Endothelial cell (in vitro differentiated cells): Measurements from ENCODE around the gene CEP70. TPM values are rescaled to one million over a fixed set of nuclear protein-coding genes. Genes with fewer than 3 reads are reported as not detected.
"Not testable (repeated sequence)": the region's sequence is repeated elsewhere in the genome, so short reads cannot be mapped to it uniquely, and the experiment has no call there.

ENCODE experiments used
- DNase-seq: peaks from one replicate; pipeline ENCODE4 v3.0.0; 2021; ENCODE audit warnings: low spot score
- H3K27ac Mint-ChIP-seq: one replicate; pipeline ENCODE4 v1.8.0; 2021; ENCODE audit warnings: mixed read lengths, inconsistent platforms; ENCODE audit not compliant: unreplicated experiment
- H3K27me3 Mint-ChIP-seq: one replicate; pipeline ENCODE4 v1.8.0; 2021; ENCODE audit warnings: mild to moderate bottlenecking, moderate library complexity, mixed read lengths, inconsistent platforms; ENCODE audit not compliant: unreplicated experiment
- H3K36me3 Mint-ChIP-seq: one replicate; pipeline ENCODE4 v1.8.0; 2021; ENCODE audit warnings: mild to moderate bottlenecking, low read depth, mixed read lengths, inconsistent platforms; ENCODE audit not compliant: unreplicated experiment
- H3K4me1 Mint-ChIP-seq: one replicate; pipeline ENCODE4 v1.8.0; 2021; ENCODE audit warnings: mild to moderate bottlenecking, mixed read lengths, inconsistent platforms; ENCODE audit not compliant: unreplicated experiment
- H3K4me3 Mint-ChIP-seq: one replicate; pipeline ENCODE4 v1.8.0; 2021; ENCODE audit warnings: mild to moderate bottlenecking, mixed read lengths, inconsistent platforms; ENCODE audit not compliant: unreplicated experiment
- H3K9me3 Mint-ChIP-seq: one replicate; pipeline ENCODE4 v1.8.0; 2021; ENCODE audit warnings: mixed read lengths, inconsistent platforms; ENCODE audit not compliant: unreplicated experiment
- total RNA-seq: library from RNA; stranded (reverse); fragmentation: NEBNext Ultra II Directional; extraction: Animal tissue kit (Norgen Biotek cat#: 25700); gene quantifications from one replicate; pipeline ENCODE4 v1.2.1, GENCODE V29; 2021; ENCODE audit not compliant: unreplicated experiment
- TF ChIP-seq, protein P1 (sequence below): fragments of 200-600 bp; sonication (generic); IDR thresholded peaks from one replicate; pipeline ENCODE4 v1.5.0; 2021; ENCODE audit warnings: antibody characterized with exemption; ENCODE audit not compliant: unreplicated experiment

CEP70 gene
- total RNA-seq, 1 donor from 2014 or later = 12.3 TPM

DNA sequence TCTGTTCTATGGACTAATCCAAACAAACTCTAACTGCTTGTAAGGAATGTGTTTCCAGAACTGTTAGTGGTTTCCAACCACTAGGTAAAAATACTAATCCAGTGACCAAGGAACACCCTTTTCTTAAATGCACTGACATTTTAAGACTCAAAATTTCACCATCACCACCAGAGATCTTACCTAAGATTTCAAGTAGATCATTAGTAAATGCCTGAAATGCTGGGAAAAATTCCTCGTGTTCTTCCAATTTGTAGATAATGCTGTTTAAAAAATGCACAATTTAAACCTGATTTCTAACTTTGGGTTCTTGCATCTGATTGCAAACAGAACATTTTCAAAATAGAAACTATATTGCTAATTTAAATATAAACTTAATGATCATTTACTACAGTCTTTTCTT is 96.2 kb downstream of the CEP70 start:
- no peak overlapping the region for H3K4me3 Mint-ChIP-seq
- no peaks in the 10 kb centered on the region for H3K27me3 Mint-ChIP-seq
- H3K27ac Mint-ChIP-seq = no peak overlapping the region

DNA sequence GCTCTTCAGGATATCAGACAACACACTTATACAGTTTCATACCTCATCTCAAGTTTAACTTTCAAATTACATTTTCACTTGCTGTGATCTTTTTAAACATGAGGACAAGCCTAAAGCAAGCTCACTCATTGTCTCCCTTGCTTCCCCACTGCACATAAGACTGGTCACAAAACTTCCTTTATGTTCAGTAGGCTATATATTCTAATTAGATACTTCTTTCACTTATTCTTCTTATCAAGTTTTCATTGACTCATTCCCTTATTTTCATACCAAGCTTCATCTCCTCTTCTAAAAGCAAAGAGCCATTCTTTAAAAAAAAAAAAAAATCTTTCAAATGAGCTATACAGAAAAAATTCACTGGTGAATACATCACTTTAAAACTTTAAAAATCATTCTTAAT is 97.0 kb downstream of the CEP70 start:
- DNase-seq = no peak

More for the DNA sequence above, 96.2 kb downstream of the CEP70 start:
- H3K4me1 Mint-ChIP-seq = no peaks in the 10 kb centered on the region
- TF ChIP-seq, protein P1, sequence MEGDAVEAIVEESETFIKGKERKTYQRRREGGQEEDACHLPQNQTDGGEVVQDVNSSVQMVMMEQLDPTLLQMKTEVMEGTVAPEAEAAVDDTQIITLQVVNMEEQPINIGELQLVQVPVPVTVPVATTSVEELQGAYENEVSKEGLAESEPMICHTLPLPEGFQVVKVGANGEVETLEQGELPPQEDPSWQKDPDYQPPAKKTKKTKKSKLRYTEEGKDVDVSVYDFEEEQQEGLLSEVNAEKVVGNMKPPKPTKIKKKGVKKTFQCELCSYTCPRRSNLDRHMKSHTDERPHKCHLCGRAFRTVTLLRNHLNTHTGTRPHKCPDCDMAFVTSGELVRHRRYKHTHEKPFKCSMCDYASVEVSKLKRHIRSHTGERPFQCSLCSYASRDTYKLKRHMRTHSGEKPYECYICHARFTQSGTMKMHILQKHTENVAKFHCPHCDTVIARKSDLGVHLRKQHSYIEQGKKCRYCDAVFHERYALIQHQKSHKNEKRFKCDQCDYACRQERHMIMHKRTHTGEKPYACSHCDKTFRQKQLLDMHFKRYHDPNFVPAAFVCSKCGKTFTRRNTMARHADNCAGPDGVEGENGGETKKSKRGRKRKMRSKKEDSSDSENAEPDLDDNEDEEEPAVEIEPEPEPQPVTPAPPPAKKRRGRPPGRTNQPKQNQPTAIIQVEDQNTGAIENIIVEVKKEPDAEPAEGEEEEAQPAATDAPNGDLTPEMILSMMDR = no peak
- no peaks in the 10 kb centered on the region for H3K36me3 Mint-ChIP-seq
- no peak for DNase-seq
- H3K9me3 Mint-ChIP-seq = no peaks in the 10 kb centered on the region

DNA sequence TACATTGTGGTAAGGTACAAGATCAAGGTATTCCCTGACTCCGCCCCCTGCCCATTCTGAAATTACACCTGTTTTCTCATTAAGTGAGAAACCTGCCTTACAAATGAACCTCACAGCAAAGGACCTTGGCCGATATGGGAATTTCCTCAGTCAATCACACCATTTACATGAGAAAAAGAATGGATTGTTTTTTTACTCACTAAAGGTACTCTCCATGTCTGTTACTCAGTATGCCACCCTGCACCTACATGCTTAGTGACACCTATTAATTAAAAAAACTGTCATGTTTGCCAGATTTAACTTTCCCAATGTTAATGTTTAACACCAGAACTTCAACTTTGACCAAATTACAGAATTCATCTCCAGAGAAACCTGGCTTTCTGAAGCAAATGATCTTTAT is 97.6 kb downstream of the CEP70 start:
- H3K27me3 Mint-ChIP-seq = peaks cover 2% of the 10 kb centered on the region
- no peaks in the 10 kb centered on the region for H3K36me3 Mint-ChIP-seq
- H3K4me1 Mint-ChIP-seq = no peaks in the 10 kb centered on the region
- TF ChIP-seq, protein P1 = no peak
- H3K4me3 Mint-ChIP-seq = no peak overlapping the region
- no peaks in the 10 kb centered on the region for H3K9me3 Mint-ChIP-seq
- no peak for DNase-seq
- no peak overlapping the region for H3K27ac Mint-ChIP-seq

More for the DNA sequence above, 97.0 kb downstream of the CEP70 start:
- Mint-ChIP-seq H3K4me1 (no peaks in the 10 kb centered on the region), H3K9me3 (no peaks in the 10 kb centered on the region), H3K4me3 (no peak overlapping the region), H3K36me3 (no peaks in the 10 kb centered on the region), H3K27me3 (peaks cover under 1% of the 10 kb centered on the region), H3K27ac (no peak overlapping the region)
- TF ChIP-seq, protein P1 = no peak

DNA sequence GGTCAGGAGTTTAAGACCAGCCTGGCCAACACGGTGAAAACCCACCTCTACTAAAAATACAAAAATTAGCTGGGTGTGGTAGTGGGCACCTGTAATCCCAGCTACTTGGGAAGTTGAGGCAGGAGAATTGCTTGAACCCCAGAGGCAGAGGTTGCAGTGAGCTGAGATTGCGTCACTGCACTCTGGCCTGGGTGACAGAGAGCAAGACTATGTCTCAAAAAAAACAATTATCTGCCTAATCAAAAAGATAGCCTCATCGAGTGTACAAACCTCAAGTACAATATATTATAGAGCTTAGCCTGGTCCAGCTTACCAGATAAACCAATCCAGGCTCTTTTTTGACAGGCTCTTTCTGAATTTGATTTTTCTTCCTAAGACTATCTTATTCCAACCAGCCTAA is 98.4 kb downstream of the CEP70 start:
- DNase-seq, H3K27me3 Mint-ChIP-seq, H3K4me1 Mint-ChIP-seq, H3K4me3 Mint-ChIP-seq, H3K27ac Mint-ChIP-seq, H3K36me3 Mint-ChIP-seq, H3K9me3 Mint-ChIP-seq: not testable (repeated sequence)

DNA sequence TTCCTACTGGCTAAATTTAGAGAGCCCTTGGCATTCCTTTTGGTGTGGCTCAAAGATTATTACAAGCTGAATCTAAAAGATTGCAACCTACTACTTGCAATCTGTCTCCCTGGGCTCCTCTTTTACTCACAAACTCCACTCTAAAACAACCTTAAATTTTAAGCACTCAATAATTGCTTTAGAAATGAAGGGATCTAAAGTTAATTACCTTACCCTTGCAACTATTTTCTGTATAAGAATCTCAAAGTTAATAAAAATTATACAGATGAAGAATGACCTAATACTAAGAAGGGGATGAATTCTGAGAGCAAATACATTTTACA is 99.5 kb downstream of the CEP70 start:
- Mint-ChIP-seq H3K4me3 (no peak overlapping the region), H3K36me3 (peaks cover 3% of the 10 kb centered on the region), H3K27ac (no peak overlapping the region), H3K27me3 (peaks cover 2% of the 10 kb centered on the region), H3K4me1 (no peaks in the 10 kb centered on the region), H3K9me3 (no peaks in the 10 kb centered on the region)
- no peak for DNase-seq
- TF ChIP-seq, protein P1 = no peak
